ENCODE data around the gene PSMB2. TPM values are rescaled to one million over a fixed set of nuclear protein-coding genes. Genes with fewer than 3 reads are reported as not detected.
A peak's percentile ranks its signal among the peaks of the same experiment; 100 is the strongest.

The PSMB2 gene
- total and polyA plus RNA-seq, 2 experiments from 2014 or later = 22.5 to 72.8 TPM

DNA sequence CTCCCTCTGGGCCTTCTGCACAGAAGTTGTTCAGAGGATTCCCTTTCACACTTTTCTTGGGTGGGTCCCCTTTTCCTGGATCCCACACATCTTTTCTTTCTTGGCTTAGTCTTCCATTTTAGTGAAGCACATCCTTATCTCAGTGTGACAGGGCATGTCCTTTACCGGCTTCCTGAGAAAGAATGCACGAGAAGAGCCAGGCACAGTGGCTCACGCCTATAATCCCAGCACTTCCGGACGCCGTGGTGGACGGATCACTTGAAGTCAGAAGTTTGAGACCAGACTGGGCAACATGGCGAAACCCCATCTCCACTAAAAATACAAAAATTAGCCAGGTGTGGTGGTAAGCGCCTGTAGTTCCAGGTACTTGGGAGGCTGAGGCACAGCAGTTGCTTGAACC, 22.1 kb upstream of the PSMB2 start:
- Histone ChIP-seq H3K36me3 (no peaks in the 10 kb centered on the region), H3K27ac (no peak overlapping the region), H3K4me1 (ENCODE audit: low read depth) (no peaks in the 10 kb centered on the region), H3K27me3 (peaks cover 5% of the 10 kb centered on the region), H3K9me3 (ENCODE audit: low read depth) (no peaks in the 10 kb centered on the region), H3K4me3 (no peak overlapping the region)
- TF ChIP-seq, protein P1, sequence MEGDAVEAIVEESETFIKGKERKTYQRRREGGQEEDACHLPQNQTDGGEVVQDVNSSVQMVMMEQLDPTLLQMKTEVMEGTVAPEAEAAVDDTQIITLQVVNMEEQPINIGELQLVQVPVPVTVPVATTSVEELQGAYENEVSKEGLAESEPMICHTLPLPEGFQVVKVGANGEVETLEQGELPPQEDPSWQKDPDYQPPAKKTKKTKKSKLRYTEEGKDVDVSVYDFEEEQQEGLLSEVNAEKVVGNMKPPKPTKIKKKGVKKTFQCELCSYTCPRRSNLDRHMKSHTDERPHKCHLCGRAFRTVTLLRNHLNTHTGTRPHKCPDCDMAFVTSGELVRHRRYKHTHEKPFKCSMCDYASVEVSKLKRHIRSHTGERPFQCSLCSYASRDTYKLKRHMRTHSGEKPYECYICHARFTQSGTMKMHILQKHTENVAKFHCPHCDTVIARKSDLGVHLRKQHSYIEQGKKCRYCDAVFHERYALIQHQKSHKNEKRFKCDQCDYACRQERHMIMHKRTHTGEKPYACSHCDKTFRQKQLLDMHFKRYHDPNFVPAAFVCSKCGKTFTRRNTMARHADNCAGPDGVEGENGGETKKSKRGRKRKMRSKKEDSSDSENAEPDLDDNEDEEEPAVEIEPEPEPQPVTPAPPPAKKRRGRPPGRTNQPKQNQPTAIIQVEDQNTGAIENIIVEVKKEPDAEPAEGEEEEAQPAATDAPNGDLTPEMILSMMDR (IDR thresholded peaks at IDR 0.05; ENCODE audit: low read depth, low read length) = no peak
- DNase-seq (ENCODE audit: low read depth in 1 of 2, low spot score in 1 of 2) = no peak

- DNase-seq (ENCODE audit: low read depth in 1 of 2, low spot score in 1 of 2) = no peak
- H3K27me3 ChIP-seq = peaks cover 7% of the 10 kb centered on the region
- H3K4me3 ChIP-seq = no peak overlapping the region
- no peaks in the 10 kb centered on the region for H3K4me1 ChIP-seq (ENCODE audit: low read depth)
- no peaks in the 10 kb centered on the region for H3K36me3 ChIP-seq
- H3K27ac ChIP-seq = no peak overlapping the region
- no peaks in the 10 kb centered on the region for H3K9me3 ChIP-seq (ENCODE audit: low read depth)
- TF ChIP-seq, protein P1 (IDR thresholded peaks at IDR 0.05; ENCODE audit: low read depth, low read length) = no peak
These were observed 20.1 kb upstream of the PSMB2 start for GRCh38 chr1:35661474-35661795.

GRCh38 chr1:35660581-35661473, 19.5 kb upstream of the PSMB2 start:
- Histone ChIP-seq H3K27ac (no peak overlapping the region), H3K4me1 (ENCODE audit: low read depth) (no peaks in the 10 kb centered on the region), H3K36me3 (no peaks in the 10 kb centered on the region), H3K9me3 (ENCODE audit: low read depth) (no peaks in the 10 kb centered on the region), H3K4me3 (no peak overlapping the region), H3K27me3 (peaks cover 12% of the 10 kb centered on the region)
- TF ChIP-seq, protein P1 (IDR thresholded peaks at IDR 0.05; ENCODE audit: low read depth, low read length) = no peak
- peak; percentile 83 to 85 for DNase-seq (ENCODE audit: low read depth in 1 of 2, low spot score in 1 of 2)

DNA sequence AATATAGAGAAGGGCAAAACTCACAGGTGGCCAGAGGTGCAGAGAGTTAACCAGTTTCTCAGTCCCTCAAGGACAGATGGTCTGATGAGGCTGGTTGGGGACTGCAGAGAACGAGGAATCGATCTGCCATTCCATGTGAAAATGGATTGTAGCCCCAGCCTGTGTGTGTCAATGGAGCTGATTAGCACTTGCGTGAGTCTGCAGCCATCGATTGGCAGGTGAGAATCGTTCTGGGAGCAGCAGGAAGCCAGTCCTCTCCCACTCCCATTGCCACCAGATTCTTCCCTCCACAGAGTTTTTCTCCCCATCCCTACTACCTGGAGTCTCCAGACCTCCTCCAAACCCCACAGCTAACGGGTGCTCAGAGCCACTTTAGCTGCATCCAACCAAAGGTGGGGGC, 18.3 kb upstream of the PSMB2 start:
- no peak overlapping the region for H3K27ac ChIP-seq
- no peak for DNase-seq (ENCODE audit: low read depth in 1 of 2, low spot score in 1 of 2)
- no peaks in the 10 kb centered on the region for H3K4me1 ChIP-seq (ENCODE audit: low read depth)
- H3K27me3 ChIP-seq = peaks cover 24% of the 10 kb centered on the region
- no peaks in the 10 kb centered on the region for H3K9me3 ChIP-seq (ENCODE audit: low read depth)
- no peak overlapping the region for H3K4me3 ChIP-seq
- H3K36me3 ChIP-seq = no peaks in the 10 kb centered on the region
- TF ChIP-seq, protein P1 (IDR thresholded peaks at IDR 0.05; ENCODE audit: low read depth, low read length) = no peak

DNA sequence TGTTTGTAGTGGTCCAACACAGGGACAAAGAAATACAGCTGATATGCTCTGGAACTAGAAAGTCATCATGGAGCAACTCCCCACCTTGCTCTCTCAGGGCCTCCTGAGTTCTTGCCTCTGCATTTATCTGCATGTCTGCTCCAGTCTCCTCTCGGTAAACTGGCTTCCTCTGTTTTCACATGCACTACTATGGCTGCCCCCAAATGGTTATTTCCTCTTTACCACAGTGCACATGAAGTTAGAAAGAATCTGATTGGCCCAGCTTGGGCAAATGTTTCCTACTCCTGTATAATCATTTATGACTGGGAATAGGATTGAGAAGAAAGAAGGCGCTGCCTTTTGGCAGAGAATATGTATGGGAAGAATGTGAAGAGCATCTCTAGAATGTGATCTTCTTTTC, 16.5 kb upstream of the PSMB2 start:
- peaks cover 41% of the 10 kb centered on the region for H3K27me3 ChIP-seq
- no peaks in the 10 kb centered on the region for H3K9me3 ChIP-seq (ENCODE audit: low read depth)
- H3K36me3 ChIP-seq = no peaks in the 10 kb centered on the region
- TF ChIP-seq, protein P1 (IDR thresholded peaks at IDR 0.05; ENCODE audit: low read depth, low read length) = no peak
- H3K4me1 ChIP-seq (ENCODE audit: low read depth) = no peaks in the 10 kb centered on the region
- no peak for DNase-seq (ENCODE audit: low read depth in 1 of 2, low spot score in 1 of 2)
- no peak overlapping the region for H3K4me3 ChIP-seq
- no peak overlapping the region for H3K27ac ChIP-seq
